Myocyte (in vitro differentiated cells): ENCODE data around the gene CFAP54. TPM values are rescaled to one million over a fixed set of nuclear protein-coding genes. Genes with fewer than 3 reads are reported as not detected.

Source experiments
- DNase-seq: peaks from one replicate; pipeline ENCODE4 v3.0.0-alpha.2; 2012; ENCODE audit warnings: low read depth
- total RNA-seq: library from RNA; depleted of rRNA; stranded (reverse); fragments of >200 nt; gene quantifications from 2 replicates; pipeline ENCODE4 v1.2.3, GENCODE V29; 2014

CFAP54 gene
- total RNA-seq, 1 donor from 2014 or later, result 0.67 TPM

GRCh38 chr12:96880220-96880619, 390.8 kb downstream of the CFAP54 start:
- no peak for DNase-seq

- DNase-seq, result no peak
These were observed 392.2 kb downstream of the CFAP54 start for GRCh38 chr12:96881608-96882007.

DNA sequence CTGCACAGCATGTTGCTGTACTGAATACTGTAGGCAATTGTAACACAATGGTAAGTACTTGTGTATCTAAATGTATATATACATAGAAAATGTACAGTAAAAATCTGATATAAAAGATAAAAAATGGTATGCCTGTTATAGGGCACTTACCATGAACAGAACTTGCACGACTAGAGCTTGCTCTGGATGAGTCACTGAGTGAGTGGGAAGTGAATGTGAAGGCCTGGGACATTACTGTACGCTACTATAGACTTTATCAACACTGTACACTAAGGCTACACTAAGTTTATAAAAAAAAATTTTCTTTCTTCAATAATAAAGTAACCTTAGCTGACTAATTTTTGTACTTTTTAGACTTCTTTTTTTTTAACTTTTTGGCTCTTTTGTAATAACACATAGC, 393.5 kb downstream of the CFAP54 start:
- peak; percentile 12 for DNase-seq

DNA sequence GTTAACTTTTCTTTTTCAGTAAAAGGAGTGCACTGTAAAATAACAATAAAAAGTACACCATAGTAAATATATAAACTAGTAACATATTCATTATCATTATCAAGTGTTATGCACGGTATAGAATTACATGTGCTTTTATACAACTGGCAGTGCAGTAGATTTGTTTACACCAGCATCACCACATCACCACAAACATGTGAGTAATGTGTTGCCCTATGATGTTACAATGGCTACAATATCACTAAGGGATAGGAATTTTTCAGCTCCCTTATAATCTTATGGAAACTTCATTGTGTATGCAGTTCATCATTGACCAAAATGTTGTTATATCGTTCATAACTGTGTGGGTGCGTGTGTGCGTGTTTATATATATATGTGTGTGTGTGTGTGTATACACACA, 394.2 kb downstream of the CFAP54 start:
- peak; percentile 18 for DNase-seq

GRCh38 chr12:96886998-96887677, 397.8 kb downstream of the CFAP54 start:
- no peak for DNase-seq

- DNase-seq, result peak; percentile 46
These were observed 400.0 kb downstream of the CFAP54 start for GRCh38 chr12:96889273-96889933.

GRCh38 chr12:96890331-96890730, 401.0 kb downstream of the CFAP54 start:
- no peak for DNase-seq

DNA sequence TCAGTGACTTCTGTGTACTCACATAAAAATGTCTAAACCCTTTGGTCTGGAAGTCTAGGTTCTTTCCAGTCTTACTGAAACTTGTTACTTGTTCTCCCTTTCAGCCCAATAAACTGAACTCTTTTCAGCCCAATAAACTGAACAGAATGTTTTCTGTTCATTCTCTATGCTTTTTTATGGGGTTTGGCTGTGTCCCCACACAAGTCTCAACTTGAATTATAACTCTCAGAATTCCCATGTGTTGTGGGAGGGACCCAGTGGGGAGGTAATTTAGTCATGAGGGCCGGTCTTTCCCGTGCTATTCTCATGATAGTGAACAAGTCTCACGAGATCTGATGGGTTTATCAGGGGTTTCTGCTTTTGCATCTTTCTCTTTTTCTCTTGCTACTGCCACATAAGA, 402.7 kb downstream of the CFAP54 start:
- DNase-seq, result no peak

DNA sequence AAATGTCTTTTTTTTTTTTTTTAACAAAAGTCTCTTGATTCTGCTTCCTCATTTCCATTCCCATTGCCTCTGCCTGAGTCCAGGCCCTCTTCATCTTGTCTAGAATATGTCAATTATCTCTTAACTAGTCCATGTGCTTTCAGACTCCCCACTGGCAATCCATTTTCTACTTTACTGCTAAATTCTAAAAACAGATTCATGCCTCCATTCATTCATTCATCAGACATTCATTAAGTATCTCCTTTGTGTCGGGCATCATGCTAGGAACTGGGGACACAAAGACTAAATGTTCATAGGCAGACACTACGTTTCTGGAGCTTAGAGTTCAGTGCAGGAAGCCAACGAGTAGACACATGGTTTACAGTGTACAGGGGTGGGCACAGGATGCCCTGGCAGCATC, 408.0 kb downstream of the CFAP54 start:
- DNase-seq, result no peak

DNA sequence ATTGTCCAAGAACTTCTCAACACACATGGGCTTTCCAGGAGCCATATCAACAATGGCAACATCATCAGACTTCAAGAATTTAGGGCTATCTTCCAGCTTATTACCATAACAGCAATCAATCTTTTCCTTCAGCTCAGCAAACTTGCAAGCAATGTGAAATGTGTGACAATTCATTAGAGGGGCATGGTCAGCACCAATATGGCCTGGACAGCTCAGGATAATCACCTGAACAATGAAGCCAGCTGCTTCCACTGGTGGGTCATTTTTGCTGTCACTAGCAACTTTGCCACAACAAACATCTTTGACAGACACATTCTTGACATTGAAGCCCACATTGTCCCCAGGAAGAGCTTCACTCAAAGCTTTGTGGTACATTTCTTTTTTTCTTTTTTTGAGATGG, 411.8 kb downstream of the CFAP54 start:
- DNase-seq, result no peak

DNA sequence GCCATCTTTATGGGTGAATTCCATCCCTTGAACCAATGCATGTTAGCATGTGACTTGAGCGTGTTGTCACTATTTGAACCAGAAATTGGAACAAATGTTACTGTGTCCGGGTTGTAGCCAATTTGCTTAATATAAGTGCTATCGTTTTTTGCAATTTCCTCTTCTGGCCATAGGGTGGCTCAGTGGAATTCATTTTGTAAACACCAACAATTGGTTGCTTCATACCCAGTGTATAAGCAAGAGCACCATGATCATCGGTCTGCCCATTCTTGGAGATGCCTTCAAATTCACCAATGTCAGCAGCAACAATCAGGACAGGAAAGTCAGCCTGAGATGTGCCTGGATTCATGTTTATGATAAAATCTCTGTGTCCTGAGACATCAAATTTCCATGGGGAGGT, 412.7 kb downstream of the CFAP54 start:
- no peak for DNase-seq

- DNase-seq, result no peak
These were observed 417.1 kb downstream of the CFAP54 start for GRCh38 chr12:96906498-96906848.

- DNase-seq, result peak; percentile 85
These were observed 417.7 kb downstream of the CFAP54 start, which contains the start of gene NEDD1 for GRCh38 chr12:96906849-96907670. Gene NEDD1, plus strand, starts transcription at chr12:96907257. Its CDS starts 2,503 bp downstream, at chr12:96909760.

DNA sequence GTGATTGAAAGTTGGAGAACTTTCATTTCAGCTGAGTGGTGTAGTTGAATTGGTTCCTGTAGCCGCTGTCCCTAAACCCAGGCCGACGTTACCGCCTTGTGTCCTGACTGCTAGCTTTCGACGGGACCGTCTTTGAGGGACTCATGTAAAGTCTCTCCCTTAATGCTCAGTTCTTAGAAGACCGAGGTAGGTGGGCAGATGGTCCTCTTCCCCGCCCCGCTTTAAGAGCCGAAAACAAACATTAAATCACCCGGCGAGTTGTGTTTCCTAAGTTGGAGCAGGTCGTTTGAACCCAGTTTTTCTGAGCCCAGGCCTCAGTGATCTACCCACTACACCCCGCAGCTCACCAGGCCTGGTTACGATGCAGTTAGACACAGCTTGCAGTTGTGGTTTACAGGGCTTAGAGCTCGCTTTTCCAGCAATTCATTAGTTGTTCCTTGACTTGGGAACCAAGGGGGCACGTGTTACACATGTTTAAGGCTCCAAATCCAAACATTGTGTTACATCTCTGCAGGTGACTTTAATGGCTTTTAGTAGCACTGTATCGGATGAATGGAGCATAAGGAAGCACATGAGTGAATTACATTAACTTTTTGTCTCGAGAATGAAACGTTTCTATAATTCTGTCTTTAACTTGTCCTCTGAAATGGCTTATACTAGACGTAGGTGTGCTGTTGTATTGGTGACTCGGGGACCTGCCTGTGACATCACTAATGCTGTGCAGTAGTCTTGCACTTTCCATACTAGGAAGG, 418.5 kb downstream of the CFAP54 start:
- DNase-seq, result peak; percentile 34

DNA sequence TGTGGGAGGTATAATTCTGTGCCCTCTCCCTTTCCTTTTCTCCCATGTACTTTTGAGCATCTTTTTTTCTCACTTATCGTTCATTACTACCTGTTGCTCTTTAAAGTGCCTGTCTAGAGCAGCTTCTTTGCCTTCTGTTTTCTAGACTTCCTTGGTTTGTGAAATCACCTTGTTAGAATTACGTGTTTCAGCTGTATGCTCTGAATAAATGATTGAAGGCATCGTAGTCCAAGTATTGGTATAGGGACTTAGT, 419.0 kb downstream of the CFAP54 start:
- no peak for DNase-seq

DNA sequence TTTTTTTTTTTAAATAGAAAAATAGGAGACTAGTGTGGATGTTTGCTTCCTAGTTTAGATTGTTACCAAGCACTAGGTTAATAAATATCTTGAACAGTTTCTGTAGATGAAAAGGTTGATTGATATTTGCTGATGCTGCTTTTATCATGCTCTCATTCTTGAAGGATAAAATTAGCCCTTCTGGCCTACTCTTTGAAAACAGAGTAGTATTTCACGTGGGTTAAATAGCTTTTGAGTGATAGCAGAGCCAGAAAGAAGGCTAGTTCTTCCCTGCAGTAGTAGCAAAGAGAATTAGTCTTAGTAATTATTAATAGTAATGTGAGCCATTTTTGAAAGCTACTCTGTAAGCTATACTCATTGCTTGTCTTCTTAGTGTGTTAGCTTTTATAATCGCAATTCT, 422.9 kb downstream of the CFAP54 start:
- DNase-seq, result peak; percentile 50

GRCh38 chr12:96912943-96913342, 423.6 kb downstream of the CFAP54 start:
- DNase-seq, result no peak

DNA sequence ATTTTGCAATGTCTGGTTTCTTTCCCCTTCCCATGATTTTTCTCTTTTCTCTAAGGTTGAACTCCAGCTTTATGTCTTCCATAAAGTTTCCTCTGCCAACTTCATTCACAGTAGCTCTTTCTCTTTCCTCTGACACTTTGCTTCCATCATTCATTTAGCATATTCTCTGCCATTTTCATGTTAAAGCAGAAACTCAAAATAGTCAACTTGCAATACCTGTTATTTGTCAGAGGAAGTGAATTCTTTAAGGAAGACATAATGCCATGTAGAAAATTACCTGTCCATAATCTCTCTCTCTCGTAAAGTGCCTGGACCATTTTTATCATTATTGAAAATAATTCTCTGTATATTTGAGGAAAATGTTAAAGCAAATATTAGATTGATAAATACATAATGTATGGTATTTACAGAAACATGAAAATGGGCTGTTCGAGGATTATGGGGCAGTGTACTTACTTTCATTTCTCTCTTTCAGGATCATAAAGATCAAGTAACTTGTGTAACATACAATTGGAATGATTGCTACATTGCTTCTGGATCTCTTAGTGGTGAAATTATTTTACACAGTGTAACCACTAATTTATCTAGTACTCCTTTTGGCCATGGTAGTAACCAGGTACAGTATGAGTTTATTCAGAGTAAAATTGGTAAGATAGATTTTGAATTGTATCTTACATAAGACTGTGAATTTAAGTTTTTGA, 430.3 kb downstream of the CFAP54 start:
- DNase-seq, result no peak
